ENCODE results near the gene MYO9B.

The MYO9B gene

DNA sequence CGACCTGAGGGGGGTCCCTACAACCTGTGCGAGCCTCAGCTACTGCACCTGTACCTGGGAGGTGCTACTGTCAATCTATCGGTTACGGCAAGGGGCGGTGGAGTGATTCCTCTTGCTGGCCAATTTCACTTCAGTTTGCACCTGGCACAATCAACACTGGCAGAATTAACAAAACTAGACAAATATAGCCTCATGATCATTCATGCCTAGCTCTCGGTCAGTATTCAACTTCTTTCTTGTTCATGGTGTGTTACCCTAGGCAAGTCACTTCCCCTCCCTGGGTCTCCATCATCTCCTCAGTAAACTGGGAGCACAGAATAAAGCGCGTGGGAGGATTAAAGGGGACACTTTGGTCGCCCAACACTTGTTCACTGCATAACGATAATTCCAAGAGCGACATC, 943 bp upstream of the MYO9B start:
- ChIA-PET CTCF (interaction anchor here (1.7 kb wide), 1 partner anchor 151 kb away, joined by 3 read pairs; the partner anchor contains the start of gene OCEL1), POLR2A (interaction anchor here (0.6 kb wide), 1 partner anchor 11 kb away, joined by 3 read pairs; no protein-coding TSS in a partner anchor)
- Histone ChIP-seq H3K27me3 (replicated peaks in 2 of 5; ENCODE audit: control insufficient read depth in 4 of 5, insufficient read depth in 5 of 5, low read length in 4 of 5) (no peaks in the 10 kb centered on the region), H3K4me1 (ENCODE audit: control extremely low read depth in 1 of 4, control insufficient read depth in 4 of 4, insufficient read depth in 4 of 4, low read length in 3 of 4) (peaks cover 2 to 47% (median 31%) of the 10 kb centered on the region in 4 experiments), H3K4me3 (ENCODE audit: control insufficient read depth in 1 of 7, extremely low read depth in 1 of 7, insufficient read depth in 4 of 7, low read depth in 2 of 7, low read length in 6 of 7) (peak overlapping the region; percentile 71 to 98 (median 94)), H3K27ac (ENCODE audit: insufficient read depth in 1 of 2, low read depth in 1 of 2, low read length in 2 of 2, poor library complexity in 1 of 2, severe bottlenecking in 2 of 2) (peak overlapping the region; percentile 55 to 85), H3K36me3 (ENCODE audit: control insufficient read depth in 4 of 4, insufficient read depth in 4 of 4, low read length in 3 of 4) (peaks cover 0 to 50% (median 16%) of the 10 kb centered on the region in 4 experiments), H3K9me3 (ENCODE audit: control extremely low read depth in 1 of 5, control insufficient read depth in 4 of 5, insufficient read depth in 2 of 5, low read depth in 1 of 5, low read length in 4 of 5) (no peaks in the 10 kb centered on the region)
- no peak for DNase-seq
- 54% methylated on average over 8 of the region's 11 CpGs for WGBS (ENCODE audit: insufficient coverage)

DNA sequence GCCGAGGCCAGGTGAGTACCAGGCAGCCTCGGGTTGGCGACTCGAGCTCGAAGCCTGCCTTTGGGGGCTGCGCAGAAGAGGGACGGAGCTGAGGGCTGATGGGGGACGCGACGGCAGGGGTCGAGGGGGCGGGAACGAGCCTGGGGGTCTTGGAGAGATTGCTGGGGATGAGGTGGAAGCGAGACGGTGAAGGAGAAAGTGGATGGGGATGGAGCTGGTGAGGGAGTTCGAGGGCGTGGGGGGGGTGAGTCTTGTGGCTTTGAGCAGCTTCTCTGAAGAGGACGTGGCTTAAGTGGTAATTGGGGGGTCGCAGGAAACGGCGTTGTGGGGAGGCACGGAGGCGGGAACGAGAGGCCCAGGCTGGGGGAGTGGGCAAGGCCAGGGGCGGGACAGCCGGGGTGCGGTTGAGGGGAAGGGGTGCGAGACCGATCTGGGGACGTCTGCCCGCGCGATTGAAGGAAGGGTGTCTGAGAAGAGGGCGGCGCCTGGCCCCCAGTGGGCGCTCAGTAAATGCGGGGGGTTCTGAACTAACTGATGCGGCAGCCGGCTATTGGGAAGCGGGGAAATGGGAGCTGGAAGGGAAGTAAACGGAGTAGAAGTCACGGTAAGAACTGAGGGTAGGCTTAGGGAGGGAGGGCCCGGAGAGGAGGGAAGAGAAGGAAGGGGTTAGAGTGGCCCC, 426 bp downstream of the MYO9B start:
- no peaks in the 10 kb centered on the region for H3K9me3 ChIP-seq (ENCODE audit: control extremely low read depth in 1 of 5, control insufficient read depth in 4 of 5, insufficient read depth in 2 of 5, low read depth in 1 of 5, low read length in 4 of 5)
- WGBS (ENCODE audit: insufficient coverage), result under 1% methylated on average over 34 of the region's 43 CpGs
- DNase-seq, result peak; percentile 50 to 84 (median 82)
- H3K27me3 ChIP-seq (replicated peaks in 2 of 5; ENCODE audit: control insufficient read depth in 4 of 5, insufficient read depth in 5 of 5, low read length in 4 of 5), result no peaks in the 10 kb centered on the region
- H3K4me1 ChIP-seq (ENCODE audit: control extremely low read depth in 1 of 4, control insufficient read depth in 4 of 4, insufficient read depth in 4 of 4, low read length in 3 of 4), result peaks cover 2 to 43% (median 31%) of the 10 kb centered on the region in 4 experiments
- POLR2A ChIA-PET, result interaction anchor here (0.5 to 1.5 kb wide), 8 partner anchors 11 to 177 kb away, joined by 3 to 10 read pairs (median 4); no protein-coding TSS in a partner anchor
- H3K36me3 ChIP-seq (ENCODE audit: control insufficient read depth in 4 of 4, insufficient read depth in 4 of 4, low read length in 3 of 4), result peaks cover 0 to 41% (median 13%) of the 10 kb centered on the region in 4 experiments
- H3K27ac ChIP-seq (ENCODE audit: insufficient read depth in 1 of 2, low read depth in 1 of 2, low read length in 2 of 2, poor library complexity in 1 of 2, severe bottlenecking in 2 of 2), result peak overlapping the region; percentile 58 to 79
- CTCF ChIA-PET, result interaction anchor here (1.0 to 2.2 kb wide), 5 partner anchors 9 to 46 kb away, joined by 3 to 7 read pairs (median 6); no protein-coding TSS in a partner anchor
- peak overlapping the region; percentile 74 to 98 (median 86) for H3K4me3 ChIP-seq (ENCODE audit: control insufficient read depth in 1 of 7, extremely low read depth in 1 of 7, insufficient read depth in 4 of 7, low read depth in 2 of 7, low read length in 6 of 7)

DNA sequence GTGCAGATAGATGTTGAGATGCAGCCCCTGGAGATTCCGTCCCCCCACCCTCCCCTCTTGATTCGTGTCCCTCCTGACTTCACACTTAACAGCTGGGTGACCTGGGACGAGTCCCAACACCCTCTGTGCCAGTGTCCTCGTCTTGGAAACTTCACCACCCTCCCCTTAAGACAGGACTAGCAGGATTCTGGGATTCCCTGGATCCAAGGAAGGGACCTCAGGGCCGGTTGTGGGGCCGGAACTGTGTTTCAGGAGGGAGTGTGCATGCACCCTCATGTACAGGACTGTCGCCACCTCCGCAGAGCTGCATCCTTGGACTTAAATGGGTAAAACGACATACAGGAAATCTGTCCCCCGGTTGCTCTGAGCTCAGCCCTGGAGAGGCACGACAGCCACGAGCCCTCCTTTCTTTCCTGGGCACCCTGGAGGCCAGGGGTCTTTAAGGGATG, 990 bp downstream of the MYO9B start:
- CTCF ChIA-PET, result interaction anchor here (0.9 to 2.2 kb wide), 6 partner anchors 9 to 46 kb away, joined by 3 to 7 read pairs (median 5); no protein-coding TSS in a partner anchor

DNA sequence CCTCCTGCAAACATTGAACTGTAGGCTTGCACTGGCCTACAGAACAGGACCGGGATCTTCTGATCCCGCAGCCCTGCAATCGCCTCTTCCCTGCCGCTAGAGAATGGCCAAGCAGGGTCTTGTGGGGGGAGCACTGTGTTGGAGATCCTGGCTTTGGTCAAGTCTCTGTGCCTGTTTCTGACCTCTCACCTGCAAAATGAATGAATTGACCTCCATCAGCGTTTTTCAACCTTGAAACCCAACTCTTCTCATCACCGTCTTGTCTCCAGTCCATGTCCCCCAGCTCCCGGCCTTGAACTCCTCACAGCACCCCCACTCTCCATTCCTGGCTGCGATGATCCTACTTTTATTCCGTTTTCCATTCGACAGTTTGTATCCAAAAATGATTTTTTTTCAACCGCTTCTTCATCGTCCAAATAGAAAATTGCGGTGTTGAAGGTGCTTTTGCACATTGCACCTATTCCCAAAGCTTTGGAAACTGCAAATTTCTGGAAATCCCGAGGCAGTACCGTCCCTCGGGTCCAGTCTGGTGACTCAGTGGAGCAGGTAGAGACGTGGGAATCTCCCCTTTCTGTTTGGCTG, 2.0 kb downstream of the MYO9B start:
- Histone ChIP-seq H3K4me3 (ENCODE audit: control insufficient read depth in 1 of 7, extremely low read depth in 1 of 7, insufficient read depth in 4 of 7, low read depth in 2 of 7, low read length in 6 of 7) (peak overlapping the region in 3 of 7 experiments; percentile 16 to 98 (median 94)), H3K36me3 (ENCODE audit: control insufficient read depth in 4 of 4, insufficient read depth in 4 of 4, low read length in 3 of 4) (peaks cover 0 to 36% (median 12%) of the 10 kb centered on the region in 4 experiments), H3K27ac (ENCODE audit: insufficient read depth in 1 of 2, low read depth in 1 of 2, low read length in 2 of 2, poor library complexity in 1 of 2, severe bottlenecking in 2 of 2) (no peak overlapping the region), H3K4me1 (ENCODE audit: control extremely low read depth in 1 of 4, control insufficient read depth in 4 of 4, insufficient read depth in 4 of 4, low read length in 3 of 4) (peaks cover 2 to 49% (median 31%) of the 10 kb centered on the region in 4 experiments), H3K9me3 (ENCODE audit: control extremely low read depth in 1 of 5, control insufficient read depth in 4 of 5, insufficient read depth in 2 of 5, low read depth in 1 of 5, low read length in 4 of 5) (no peaks in the 10 kb centered on the region), H3K27me3 (replicated peaks in 2 of 5; ENCODE audit: control insufficient read depth in 4 of 5, insufficient read depth in 5 of 5, low read length in 4 of 5) (no peaks in the 10 kb centered on the region)
- no peak for DNase-seq
- WGBS (ENCODE audit: insufficient coverage), result 95% methylated on average over 17 of the region's 17 CpGs
- CTCF ChIA-PET, result interaction anchor here (0.9 to 2.2 kb wide), 5 partner anchors 8 to 45 kb away, joined by 3 to 7 read pairs (median 6); no protein-coding TSS in a partner anchor
- POLR2A ChIA-PET, result interaction anchor here (1.5 kb wide), 1 partner anchor 82 kb away, joined by 3 read pairs; no protein-coding TSS in a partner anchor

More for the DNA sequence above, 990 bp downstream of the MYO9B start:
- Histone ChIP-seq H3K27me3 (replicated peaks in 2 of 5; ENCODE audit: control insufficient read depth in 4 of 5, insufficient read depth in 5 of 5, low read length in 4 of 5) (no peaks in the 10 kb centered on the region), H3K9me3 (ENCODE audit: control extremely low read depth in 1 of 5, control insufficient read depth in 4 of 5, insufficient read depth in 2 of 5, low read depth in 1 of 5, low read length in 4 of 5) (no peaks in the 10 kb centered on the region), H3K4me1 (ENCODE audit: control extremely low read depth in 1 of 4, control insufficient read depth in 4 of 4, insufficient read depth in 4 of 4, low read length in 3 of 4) (peaks cover 2 to 44% (median 31%) of the 10 kb centered on the region in 4 experiments), H3K36me3 (ENCODE audit: control insufficient read depth in 4 of 4, insufficient read depth in 4 of 4, low read length in 3 of 4) (peaks cover 0 to 36% (median 11%) of the 10 kb centered on the region in 4 experiments), H3K27ac (ENCODE audit: insufficient read depth in 1 of 2, low read depth in 1 of 2, low read length in 2 of 2, poor library complexity in 1 of 2, severe bottlenecking in 2 of 2) (peak overlapping the region; percentile 58 to 79), H3K4me3 (ENCODE audit: control insufficient read depth in 1 of 7, extremely low read depth in 1 of 7, insufficient read depth in 4 of 7, low read depth in 2 of 7, low read length in 6 of 7) (peak overlapping the region; percentile 74 to 98 (median 86))
- DNase-seq, result no peak
- POLR2A ChIA-PET, result interaction anchor here (0.6 to 1.5 kb wide), 6 partner anchors 15 to 177 kb away, joined by 3 to 10 read pairs (median 6); no protein-coding TSS in a partner anchor
- WGBS (ENCODE audit: insufficient coverage), result 2% methylated on average over 8 of the region's 12 CpGs

DNA sequence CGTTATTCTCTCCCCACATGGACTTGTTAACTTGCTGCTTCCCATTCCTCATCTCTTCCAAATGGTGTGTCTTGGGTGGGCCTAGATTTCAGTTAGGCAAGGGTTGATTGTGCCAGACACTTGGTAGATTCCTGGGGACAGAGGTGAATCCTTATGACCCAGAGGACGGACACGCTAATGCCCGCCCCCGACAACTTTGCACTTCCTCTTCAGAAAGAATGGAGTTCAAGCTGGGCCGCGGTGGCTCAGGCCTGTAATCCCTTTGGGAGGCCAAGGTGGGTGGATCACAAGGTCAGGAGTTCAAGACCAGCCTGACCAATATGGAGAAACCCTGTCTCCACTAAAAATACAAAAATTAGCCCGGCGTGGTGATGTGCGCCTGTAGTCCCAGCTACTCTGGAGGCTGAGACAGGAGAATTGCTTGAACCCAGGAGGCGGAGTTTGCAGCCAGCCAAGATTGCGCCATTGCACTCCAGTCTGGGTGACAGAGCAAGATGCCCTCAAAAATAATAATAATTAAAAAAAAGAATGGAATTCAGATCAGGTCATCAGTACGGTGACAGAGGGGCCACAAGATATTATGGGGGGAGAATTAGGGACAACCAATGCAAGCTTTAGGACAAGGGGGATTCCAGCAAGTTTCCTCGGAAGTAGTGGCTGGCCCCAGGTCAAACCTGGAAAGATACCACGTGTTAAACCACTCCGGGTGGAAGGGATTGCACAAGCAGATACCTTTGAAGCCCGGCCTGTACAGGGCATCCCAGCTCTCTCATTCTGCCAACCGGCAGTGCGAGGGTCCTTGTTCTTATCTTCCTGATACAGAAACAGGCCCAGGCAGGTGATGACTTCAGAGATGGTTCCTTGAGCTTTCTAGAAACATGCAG, 2.7 kb downstream of the MYO9B start:
- ChIA-PET POLR2A (no interaction called here), CTCF (interaction anchor here (2.1 kb wide), 1 partner anchor 7 kb away, joined by 7 read pairs; no protein-coding TSS in a partner anchor)
- Histone ChIP-seq H3K4me3 (ENCODE audit: control insufficient read depth in 1 of 7, extremely low read depth in 1 of 7, insufficient read depth in 4 of 7, low read depth in 2 of 7, low read length in 6 of 7) (no peak overlapping the region), H3K27me3 (replicated peaks in 2 of 5; ENCODE audit: control insufficient read depth in 4 of 5, insufficient read depth in 5 of 5, low read length in 4 of 5) (no peaks in the 10 kb centered on the region), H3K36me3 (ENCODE audit: control insufficient read depth in 4 of 4, insufficient read depth in 4 of 4, low read length in 3 of 4) (peaks cover 0 to 32% (median 11%) of the 10 kb centered on the region in 4 experiments), H3K4me1 (ENCODE audit: control extremely low read depth in 1 of 4, control insufficient read depth in 4 of 4, insufficient read depth in 4 of 4, low read length in 3 of 4) (peaks cover 2 to 49% (median 30%) of the 10 kb centered on the region in 4 experiments), H3K9me3 (ENCODE audit: control extremely low read depth in 1 of 5, control insufficient read depth in 4 of 5, insufficient read depth in 2 of 5, low read depth in 1 of 5, low read length in 4 of 5) (no peaks in the 10 kb centered on the region), H3K27ac (ENCODE audit: insufficient read depth in 1 of 2, low read depth in 1 of 2, low read length in 2 of 2, poor library complexity in 1 of 2, severe bottlenecking in 2 of 2) (no peak overlapping the region)
- DNase-seq, result no peak
- WGBS (ENCODE audit: insufficient coverage), result over 99% methylated on average over 13 of the region's 19 CpGs

DNA sequence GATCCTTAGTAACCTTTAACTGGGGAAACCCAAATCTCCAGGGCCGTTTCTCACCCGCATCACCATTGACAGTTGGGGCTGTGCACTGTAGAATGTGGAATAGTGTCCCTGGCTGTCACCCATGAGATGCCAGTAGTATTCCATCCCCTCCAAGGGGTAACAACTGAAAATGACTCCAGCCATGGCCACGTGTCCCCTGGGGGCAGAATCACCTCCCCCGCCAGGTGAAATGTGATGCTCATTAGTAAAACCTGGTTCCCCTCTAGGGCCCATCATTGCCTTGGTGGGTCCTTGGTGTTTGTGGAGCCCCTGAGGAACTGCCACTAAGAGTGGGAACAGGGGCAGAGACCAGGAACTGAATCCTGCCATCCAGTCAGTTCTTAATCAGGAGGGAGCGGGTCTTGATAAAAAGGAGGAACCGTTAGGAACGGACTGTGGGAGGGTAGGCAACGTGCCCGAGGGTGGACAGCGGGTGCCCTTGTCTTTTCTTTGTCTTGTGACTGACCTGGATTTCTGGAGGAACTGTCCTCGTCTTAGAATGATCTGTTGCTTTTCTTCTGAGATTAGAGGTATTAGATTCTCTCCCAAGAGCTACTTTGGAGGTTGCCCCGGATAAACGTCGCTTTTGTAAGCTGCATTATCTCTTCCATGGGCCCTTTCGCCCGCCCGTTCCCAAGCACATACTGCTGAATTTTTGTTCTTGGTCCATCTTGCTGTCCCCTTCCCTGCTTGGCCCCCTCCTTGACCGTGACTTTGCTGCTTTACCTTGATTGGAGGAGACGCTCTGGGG, 3.5 kb downstream of the MYO9B start:
- ChIA-PET CTCF (no interaction called here), POLR2A (no interaction called here)
- Histone ChIP-seq H3K36me3 (ENCODE audit: control insufficient read depth in 4 of 4, insufficient read depth in 4 of 4, low read length in 3 of 4) (peaks cover 0 to 32% (median 12%) of the 10 kb centered on the region in 4 experiments), H3K4me1 (ENCODE audit: control extremely low read depth in 1 of 4, control insufficient read depth in 4 of 4, insufficient read depth in 4 of 4, low read length in 3 of 4) (peaks cover 0 to 41% (median 25%) of the 10 kb centered on the region in 4 experiments), H3K9me3 (ENCODE audit: control extremely low read depth in 1 of 5, control insufficient read depth in 4 of 5, insufficient read depth in 2 of 5, low read depth in 1 of 5, low read length in 4 of 5) (no peaks in the 10 kb centered on the region), H3K27ac (ENCODE audit: insufficient read depth in 1 of 2, low read depth in 1 of 2, low read length in 2 of 2, poor library complexity in 1 of 2, severe bottlenecking in 2 of 2) (peak overlapping the region in 1 of 2 experiments; percentile 34), H3K27me3 (replicated peaks in 2 of 5; ENCODE audit: control insufficient read depth in 4 of 5, insufficient read depth in 5 of 5, low read length in 4 of 5) (no peaks in the 10 kb centered on the region), H3K4me3 (ENCODE audit: control insufficient read depth in 1 of 7, extremely low read depth in 1 of 7, insufficient read depth in 4 of 7, low read depth in 2 of 7, low read length in 6 of 7) (no peak overlapping the region)
- no peak for DNase-seq
- WGBS (ENCODE audit: insufficient coverage), result 91% methylated on average over 19 of the region's 19 CpGs
